Adipose tissue (tissue), 3 donors: ENCODE data around the gene SORD. TPM values are rescaled to one million over a fixed set of nuclear protein-coding genes. Genes with fewer than 3 reads are reported as not detected.
"Not testable (repeated sequence)": the region's sequence is repeated elsewhere in the genome, so short reads cannot be mapped to it uniquely, and the experiment has no call there.

ENCODE experiments used
- H3K27ac ChIP-seq: one replicate; pipeline ENCODE4 v1.5.1; 2013; ENCODE audit warnings: low read depth, low read length
- WGBS, 3 donors: extraction: QIAGEN DNeasy Blood & Tissue Kit; methylation state at CpG; one replicate each; pipeline ENCODE4 v1.1.7; 2013; 5-methylcytosine and 5-hydroxymethylcytosine counted together
- polyA plus RNA-seq, 3 donors: library from polyadenylated mRNA; stranded (reverse); fragments of 200-250 nt; gene quantifications; one replicate each; pipeline ENCODE4 v1.2.3, GENCODE V29; 2013
- donor health status: healthy with polysubstance abuse.
- donor health status: Bipolar disorder and iron deficiency.
- donor health status: healthy.

Gene SORD
- polyA plus RNA-seq, 3 donors: 5.6 to 9.4 (median 5.8) TPM

- WGBS, 3 donors: 86 to 89% (median 87%) methylated on average over 10 of the region's 10 CpGs
These were observed 66.1 kb downstream of the SORD start for GRCh38 chr15:45088801-45089711.

DNA sequence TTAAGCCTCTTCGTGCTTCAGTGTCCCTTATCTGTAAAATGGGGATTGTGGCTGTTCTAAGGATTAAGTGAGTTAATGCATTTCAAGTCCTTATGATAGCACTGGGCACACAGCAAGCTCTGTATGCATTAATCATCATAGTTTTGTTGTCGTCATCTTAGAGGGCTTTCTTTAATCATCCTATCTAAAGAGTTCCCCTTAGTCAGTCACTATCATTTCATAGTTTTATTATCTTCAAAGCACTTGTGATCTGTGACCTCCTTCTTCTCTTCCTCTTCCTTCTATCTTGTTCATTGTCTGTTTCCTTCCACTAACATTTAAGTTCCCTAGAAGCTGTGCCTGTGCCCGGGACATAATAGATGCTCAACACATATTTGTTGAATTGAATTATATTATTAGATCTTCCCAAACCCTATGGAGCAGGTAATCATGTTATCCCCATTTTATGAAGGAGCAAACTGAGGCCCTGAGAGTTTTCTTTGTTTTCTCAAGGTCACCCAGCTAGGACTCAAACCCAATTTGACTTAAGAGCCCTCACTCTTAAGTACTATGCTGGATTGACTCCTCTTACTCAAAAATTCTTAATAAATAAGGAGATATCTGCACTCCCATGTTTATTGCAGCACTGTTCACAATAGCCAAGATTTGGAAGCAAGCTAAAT, 66.8 kb downstream of the SORD start:
- WGBS, 3 donors: 54 to 73% (median 60%) methylated on average over 3 of the region's 3 CpGs
- H3K27ac ChIP-seq: no peak overlapping the region

More at GRCh38 chr15:45088801-45089711, 66.1 kb downstream of the SORD start:
- H3K27ac ChIP-seq: no peak overlapping the region

DNA sequence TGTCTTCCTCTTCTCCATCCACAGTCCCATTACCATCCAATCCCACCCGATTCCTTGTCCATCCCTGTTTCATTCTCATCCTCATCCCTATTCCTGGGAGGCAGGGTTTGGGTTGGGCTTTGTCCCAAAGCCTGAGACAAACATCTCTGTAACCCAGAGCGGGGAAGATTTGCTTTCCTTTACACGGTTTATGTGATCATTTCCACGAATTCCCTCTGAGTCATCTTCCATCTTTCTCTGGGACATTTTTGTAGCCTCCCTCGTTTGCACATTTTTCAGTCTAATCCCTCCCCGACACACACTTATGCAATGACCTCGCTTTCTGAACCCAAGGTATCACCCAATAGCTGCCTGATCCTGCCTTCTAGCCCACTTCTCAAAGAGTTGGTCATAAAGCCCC, 68.2 kb downstream of the SORD start:
- no peak overlapping the region for H3K27ac ChIP-seq
- 58 to 65% (median 62%) methylated on average over 7 of the region's 7 CpGs for WGBS, 3 donors

DNA sequence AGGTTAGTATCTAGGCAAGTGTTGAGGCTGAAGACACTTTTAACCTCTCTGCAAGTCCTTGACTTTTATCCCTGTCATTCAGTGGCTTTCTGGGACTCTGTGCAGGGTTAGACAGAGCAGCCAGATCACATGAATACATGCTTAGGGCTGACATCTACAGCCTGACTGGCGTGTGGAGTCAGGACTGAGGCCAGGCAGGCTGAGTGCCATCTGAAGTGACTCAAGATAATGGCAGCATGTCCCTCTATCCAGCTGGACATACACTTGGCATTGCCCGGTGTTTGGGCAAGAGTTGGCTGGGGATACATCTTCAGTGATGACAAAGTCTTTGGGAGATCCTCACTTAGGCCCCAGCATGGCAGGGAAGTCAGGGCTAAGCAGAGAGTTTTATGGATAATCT, 68.6 kb downstream of the SORD start:
- WGBS, 3 donors: 71 to 93% (median 81%) methylated on average over 2 of the region's 2 CpGs
- no peak overlapping the region for H3K27ac ChIP-seq

DNA sequence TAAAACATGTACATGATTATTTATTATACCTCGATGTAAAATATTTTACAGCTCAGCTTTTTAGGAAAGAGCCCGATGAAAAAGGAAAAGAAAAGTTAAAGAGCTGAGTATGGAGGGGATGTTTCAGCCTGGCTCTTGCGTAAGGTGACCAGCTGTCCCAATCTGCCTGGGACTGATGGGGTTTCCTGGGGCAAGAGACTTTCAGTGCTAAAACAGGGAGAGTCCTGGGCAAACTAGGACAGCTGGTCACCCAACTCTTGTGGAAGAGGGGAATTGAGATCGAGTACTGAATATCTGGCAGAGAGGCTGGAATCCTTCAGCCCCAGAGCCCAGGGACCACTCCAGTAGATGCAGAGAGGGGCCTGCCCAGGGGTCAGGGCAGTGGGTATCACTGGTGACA, 70.0 kb downstream of the SORD start:
- WGBS, 3 donors: 83 to 91% (median 84%) methylated on average over 4 of the region's 4 CpGs

GRCh38 chr15:45093622-45094357, 70.8 kb downstream of the SORD start:
- WGBS, 3 donors: 86 to 91% (median 87%) methylated on average over 11 of the region's 11 CpGs
- no peak overlapping the region for H3K27ac ChIP-seq

More for the DNA sequence above, 70.0 kb downstream of the SORD start:
- no peak overlapping the region for H3K27ac ChIP-seq

GRCh38 chr15:45094358-45094730, 71.3 kb downstream of the SORD start:
- no peak overlapping the region for H3K27ac ChIP-seq
- 71 to 74% (median 73%) methylated on average over 9 of the region's 9 CpGs for WGBS, 3 donors

DNA sequence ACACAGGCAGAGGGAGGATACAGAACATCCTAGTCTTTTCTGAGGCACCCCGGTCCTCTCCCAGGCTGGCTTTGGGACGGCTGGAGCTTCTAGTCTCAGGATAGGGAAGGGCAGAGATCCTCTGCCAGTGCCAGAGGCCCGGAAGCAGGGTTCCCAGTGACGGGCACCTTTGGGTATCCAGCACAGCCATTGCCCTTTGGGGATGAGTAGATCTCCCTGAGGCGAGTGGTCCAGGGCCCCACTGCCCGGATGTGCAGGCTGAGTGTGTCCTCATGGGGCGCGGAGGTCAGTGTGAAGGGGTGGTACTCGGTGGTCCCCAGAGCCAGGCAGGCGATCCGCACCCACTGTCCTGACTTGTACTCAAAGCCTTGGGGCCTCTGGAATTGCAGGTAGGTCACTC, 72.7 kb downstream of the SORD start:
- H3K27ac ChIP-seq: no peak overlapping the region
- WGBS, 3 donors: 90 to 93% (median 91%) methylated on average over 11 of the region's 11 CpGs

DNA sequence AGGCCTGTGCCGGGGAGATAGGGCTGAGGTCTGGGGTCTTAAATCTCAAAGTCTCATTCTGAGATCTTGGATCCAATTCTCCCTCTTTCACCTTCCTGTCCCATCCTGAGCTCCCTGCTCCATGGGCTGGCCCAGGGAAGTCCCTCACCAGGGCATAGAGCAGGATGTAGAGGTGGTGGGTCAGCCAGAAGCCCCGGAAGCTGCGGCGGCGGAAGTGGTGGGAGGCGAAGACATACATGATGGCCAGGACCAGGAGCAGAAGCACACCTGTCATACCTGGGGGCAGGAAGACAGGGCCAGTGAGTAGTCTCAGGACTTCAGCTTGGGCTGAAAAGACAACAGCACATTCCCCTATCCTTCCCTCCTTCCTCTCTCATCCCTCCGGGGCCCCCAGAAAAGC, 74.5 kb downstream of the SORD start:
- WGBS, 3 donors: 87 to 92% (median 87%) methylated on average over 7 of the region's 7 CpGs
- H3K27ac ChIP-seq: no peak overlapping the region

- H3K27ac ChIP-seq: no peak overlapping the region
- WGBS, 3 donors: 84 to 86% (median 86%) methylated on average over 23 of the region's 23 CpGs
These were observed 76.7 kb downstream of the SORD start for GRCh38 chr15:45099549-45100165.

DNA sequence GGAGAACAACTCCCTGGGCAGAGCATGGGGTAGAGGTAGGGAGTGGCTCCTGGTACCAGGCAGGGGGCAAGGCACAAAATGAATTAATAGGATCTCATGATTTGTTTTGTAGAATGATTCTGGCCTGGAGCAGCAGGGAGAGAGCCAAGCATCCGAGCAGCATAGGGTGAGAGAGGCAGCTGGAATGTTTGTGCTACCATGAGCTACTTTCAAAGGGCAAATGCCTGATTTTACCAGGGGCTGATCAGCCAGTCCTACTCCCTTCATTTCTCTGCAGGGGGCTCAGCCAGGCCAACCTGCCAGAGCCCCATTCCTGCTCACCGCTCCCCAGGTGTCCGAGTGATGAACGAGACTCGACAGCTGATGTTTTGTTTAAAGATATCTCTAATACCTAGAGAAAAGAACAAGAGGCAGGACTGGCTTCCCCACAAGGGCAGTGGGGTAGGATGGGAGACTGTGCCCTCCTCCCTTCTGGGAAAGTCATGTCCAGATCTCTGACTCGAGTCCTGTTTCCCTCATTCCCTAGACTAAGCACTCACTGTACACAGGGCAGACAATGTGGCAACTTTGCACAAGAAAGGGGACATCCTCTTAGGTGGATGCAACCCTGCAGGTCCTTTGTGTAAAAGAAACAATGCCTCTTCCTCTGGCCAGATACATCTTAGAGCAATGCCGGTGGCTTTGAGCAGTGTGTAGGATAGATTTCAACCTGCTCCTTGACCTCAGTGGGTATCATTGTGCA, 78.1 kb downstream of the SORD start:
- no peak overlapping the region for H3K27ac ChIP-seq
- WGBS, 3 donors: 60 to 72% (median 67%) methylated on average over 7 of the region's 7 CpGs

GRCh38 chr15:45101749-45102148, 78.8 kb downstream of the SORD start:
- 90 to 94% (median 91%) methylated on average over 12 of the region's 12 CpGs for WGBS, 3 donors
- H3K27ac ChIP-seq: no peak overlapping the region

GRCh38 chr15:45102226-45102625, 79.2 kb downstream of the SORD start:
- WGBS, 3 donors: 93 to 96% (median 93%) methylated on average over 6 of the region's 6 CpGs
- no peak overlapping the region for H3K27ac ChIP-seq

GRCh38 chr15:45104170-45104569, 81.2 kb downstream of the SORD start:
- not testable (repeated sequence) for H3K27ac ChIP-seq
- 82 to 89% (median 86%) methylated on average over 9 of the region's 9 CpGs for WGBS, 3 donors

DNA sequence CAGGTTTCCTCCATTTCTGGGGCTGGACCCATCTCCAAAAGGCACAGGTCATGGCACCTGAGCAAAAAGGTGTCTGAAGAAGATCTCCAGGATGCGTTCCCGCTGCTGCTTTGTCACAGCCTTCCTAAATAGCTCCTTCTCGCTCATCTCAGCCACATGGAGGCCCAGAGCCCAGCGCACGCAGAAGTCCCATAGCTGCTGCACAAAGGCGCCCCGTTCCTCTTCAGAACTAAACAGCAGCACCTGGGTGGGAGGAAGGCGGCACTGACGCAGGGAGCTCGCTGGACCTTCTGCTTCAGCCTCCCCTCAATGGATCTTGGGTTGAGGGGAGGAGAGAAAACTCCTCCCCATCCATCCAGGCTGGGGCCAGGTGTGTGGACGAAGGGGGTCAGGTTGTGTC, 82.6 kb downstream of the SORD start:
- no peak overlapping the region for H3K27ac ChIP-seq
- WGBS, 3 donors: 91 to 96% (median 93%) methylated on average over 11 of the region's 11 CpGs

DNA sequence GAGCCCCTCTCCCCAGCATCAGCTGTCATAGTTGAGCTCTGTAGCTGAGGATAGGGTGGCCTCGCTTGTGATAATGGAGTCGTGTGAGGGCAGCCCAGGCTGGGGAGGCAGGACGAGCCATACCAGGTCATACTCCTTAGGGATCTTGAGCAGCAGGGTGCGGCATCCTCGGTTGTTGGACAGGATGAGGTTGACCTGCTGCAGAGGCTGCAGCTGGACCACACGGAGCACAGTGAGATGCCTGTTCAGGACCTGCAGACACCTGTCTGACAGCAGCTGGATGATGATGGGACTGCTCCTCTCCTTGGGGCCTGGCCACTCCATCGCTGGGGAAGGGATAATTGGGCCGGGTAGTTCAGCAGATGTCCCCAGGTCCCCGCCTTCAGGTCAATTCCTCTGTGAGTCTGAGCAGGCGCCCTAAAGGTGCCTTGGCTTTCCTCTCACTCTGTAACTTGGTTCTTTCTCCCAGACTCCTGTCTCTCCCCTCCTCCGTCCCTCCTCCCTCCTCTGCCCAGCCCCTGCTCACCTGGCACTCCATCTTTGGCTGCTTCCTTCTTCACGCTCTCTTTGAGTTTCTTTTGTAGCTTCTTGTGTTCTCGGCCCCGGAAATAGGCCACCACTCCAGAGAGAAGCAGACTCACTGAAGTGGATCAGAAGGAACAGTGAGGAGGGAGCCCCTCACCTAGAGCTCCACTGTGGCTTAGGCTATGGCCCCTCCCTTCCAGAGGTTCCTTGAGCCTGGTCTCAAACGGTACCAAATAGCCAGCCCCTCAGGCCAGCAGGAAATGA, 83.2 kb downstream of the SORD start:
- WGBS, 3 donors: 74 to 77% (median 75%) methylated on average over 15 of the region's 15 CpGs

DNA sequence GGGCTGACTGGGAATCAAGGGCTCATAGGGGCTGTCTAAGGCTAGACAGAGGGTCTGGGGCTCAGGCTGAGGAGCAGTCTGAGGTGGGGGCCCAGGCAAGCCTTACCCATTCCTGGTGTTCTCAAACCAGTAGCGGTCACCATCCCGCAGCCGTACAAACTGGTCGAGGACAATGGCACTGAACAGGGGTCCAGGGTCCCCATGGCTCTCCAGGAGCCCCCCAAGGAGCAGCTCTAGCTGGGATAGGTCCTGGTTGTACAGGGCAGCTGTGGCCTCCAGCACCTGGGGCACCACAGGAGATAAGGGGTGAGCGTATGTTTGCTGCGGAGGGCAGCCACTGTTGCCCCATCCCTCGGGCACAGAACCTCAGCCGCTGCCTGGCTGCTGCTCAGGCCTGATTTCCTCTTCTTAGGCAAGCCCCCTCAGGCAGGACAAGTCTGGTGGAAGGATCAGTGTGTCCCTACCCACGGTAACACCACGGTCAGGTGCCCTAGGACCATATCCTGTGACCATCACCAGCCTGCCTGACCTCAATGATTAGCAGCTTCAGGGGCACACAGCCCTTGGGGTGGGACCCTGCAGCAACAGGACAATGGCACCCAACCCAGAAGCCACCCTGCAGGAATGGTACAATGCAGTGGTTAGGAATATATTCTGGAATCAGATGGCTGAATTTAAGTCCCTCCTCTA, 85.1 kb downstream of the SORD start:
- 86 to 94% (median 90%) methylated on average over 10 of the region's 10 CpGs for WGBS, 3 donors
- H3K27ac ChIP-seq: no peak overlapping the region

More for the DNA sequence above, 83.2 kb downstream of the SORD start:
- H3K27ac ChIP-seq: no peak overlapping the region
